ENCODE measurements around the gene NUF2. TPM values are rescaled to one million over a fixed set of nuclear protein-coding genes. Genes with fewer than 3 reads are reported as not detected.

The NUF2 gene
- total RNA-seq, 1 experiment from 2014 or later: 40.0 TPM

DNA sequence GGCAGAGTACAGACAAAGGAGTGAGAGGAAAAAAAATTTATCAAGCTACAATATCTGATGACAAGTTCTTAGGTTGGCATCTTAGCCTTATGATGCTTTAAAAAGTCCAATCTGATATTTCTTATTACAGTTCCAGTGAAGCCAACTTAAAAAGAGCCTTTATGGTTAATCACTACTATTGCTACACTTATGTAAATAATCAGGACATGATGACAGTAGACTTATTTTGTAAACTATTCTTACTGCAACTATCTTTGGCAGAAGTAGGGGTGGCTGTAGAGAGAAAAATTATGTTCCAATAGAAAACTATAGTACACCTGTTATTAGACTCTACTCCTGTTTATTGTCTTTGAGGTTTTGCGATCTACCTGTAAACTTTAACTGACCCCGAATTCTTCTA is 25.8 kb upstream of the NUF2 start:
- H3K36me3 Mint-ChIP-seq (ENCODE audit: insufficient read depth, unreplicated experiment): no peaks in the 10 kb centered on the region
- no peak overlapping the region for H3K4me3 Mint-ChIP-seq (ENCODE audit: unreplicated experiment)
- H3K4me1 Mint-ChIP-seq (ENCODE audit: low read depth, unreplicated experiment): peaks cover 16% of the 10 kb centered on the region
- Histone ChIP-seq H3K27me3 (replicated peaks; ENCODE audit: control insufficient read depth, insufficient read depth, low read length) (no peaks in the 10 kb centered on the region), H3K4me1 (peaks cover 17% of the 10 kb centered on the region), H3K9me3 (no peaks in the 10 kb centered on the region), H3K4me3 (ENCODE audit: low read depth, low read length) (no peak overlapping the region), H3K36me3 (ENCODE audit: control insufficient read depth, insufficient read depth, low read length) (no peaks in the 10 kb centered on the region)
- TF ChIP-seq, protein P1, sequence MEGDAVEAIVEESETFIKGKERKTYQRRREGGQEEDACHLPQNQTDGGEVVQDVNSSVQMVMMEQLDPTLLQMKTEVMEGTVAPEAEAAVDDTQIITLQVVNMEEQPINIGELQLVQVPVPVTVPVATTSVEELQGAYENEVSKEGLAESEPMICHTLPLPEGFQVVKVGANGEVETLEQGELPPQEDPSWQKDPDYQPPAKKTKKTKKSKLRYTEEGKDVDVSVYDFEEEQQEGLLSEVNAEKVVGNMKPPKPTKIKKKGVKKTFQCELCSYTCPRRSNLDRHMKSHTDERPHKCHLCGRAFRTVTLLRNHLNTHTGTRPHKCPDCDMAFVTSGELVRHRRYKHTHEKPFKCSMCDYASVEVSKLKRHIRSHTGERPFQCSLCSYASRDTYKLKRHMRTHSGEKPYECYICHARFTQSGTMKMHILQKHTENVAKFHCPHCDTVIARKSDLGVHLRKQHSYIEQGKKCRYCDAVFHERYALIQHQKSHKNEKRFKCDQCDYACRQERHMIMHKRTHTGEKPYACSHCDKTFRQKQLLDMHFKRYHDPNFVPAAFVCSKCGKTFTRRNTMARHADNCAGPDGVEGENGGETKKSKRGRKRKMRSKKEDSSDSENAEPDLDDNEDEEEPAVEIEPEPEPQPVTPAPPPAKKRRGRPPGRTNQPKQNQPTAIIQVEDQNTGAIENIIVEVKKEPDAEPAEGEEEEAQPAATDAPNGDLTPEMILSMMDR (IDR thresholded peaks at IDR 0.05; ENCODE audit: insufficient read depth in 1 of 2, low read depth in 1 of 2, low read length in 1 of 2, severe bottlenecking in 1 of 2, unreplicated experiment in 1 of 2): no peak
- ChIA-PET POLR2A (no interaction called here), CTCF (no interaction called here)
- H3K27me3 Mint-ChIP-seq (ENCODE audit: insufficient read depth, unreplicated experiment): no peaks in the 10 kb centered on the region
- DNase-seq: no peak
- H3K9me3 Mint-ChIP-seq (ENCODE audit: unreplicated experiment): peaks cover 21% of the 10 kb centered on the region
- no peak overlapping the region for H3K27ac Mint-ChIP-seq (ENCODE audit: unreplicated experiment)
- intact Hi-C loops (cut with micrococcal nuclease; ENCODE audit: unreplicated experiment): no loop called here
- BruUV-seq (replicated peaks): no TSS peak

DNA sequence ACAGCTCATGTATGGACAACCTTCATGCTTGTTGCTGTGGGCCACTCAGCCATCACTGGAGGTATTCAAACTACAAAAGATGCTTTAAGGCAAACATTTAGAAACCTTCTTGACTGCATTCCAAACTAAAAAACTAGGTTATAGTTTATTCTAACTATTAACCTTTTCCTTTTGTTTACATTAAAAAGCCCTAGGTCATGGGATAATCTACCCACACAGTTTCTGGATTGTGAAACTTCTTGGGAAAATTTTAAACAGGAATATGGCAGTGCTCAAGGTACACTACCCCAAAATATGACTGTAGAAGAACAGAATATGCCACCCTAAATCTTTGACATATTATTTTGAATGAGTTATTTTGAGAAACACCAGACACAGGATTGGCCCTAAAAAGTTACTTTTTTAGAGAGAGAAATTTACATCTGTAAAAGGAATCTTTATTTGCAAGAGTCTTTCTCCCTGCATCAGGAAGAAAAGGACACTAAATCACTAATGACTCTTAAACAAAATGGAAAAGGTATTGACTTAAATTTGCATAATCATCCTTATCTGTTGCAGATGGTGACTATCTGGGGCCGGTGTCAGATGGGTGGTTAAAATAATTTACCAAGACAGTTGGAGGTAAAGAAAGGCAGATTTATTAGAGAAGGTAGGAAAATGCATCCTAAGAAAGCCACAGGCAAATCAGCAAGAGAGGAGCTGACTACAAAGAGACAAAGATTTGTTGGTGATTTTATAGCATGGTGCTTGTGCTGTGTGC is 25.1 kb upstream of the NUF2 start:
- Mint-ChIP-seq H3K4me3 (ENCODE audit: unreplicated experiment) (no peak overlapping the region), H3K4me1 (ENCODE audit: low read depth, unreplicated experiment) (peaks cover 16% of the 10 kb centered on the region), H3K27ac (ENCODE audit: unreplicated experiment) (no peak overlapping the region), H3K9me3 (ENCODE audit: unreplicated experiment) (peaks cover 21% of the 10 kb centered on the region), H3K36me3 (ENCODE audit: insufficient read depth, unreplicated experiment) (no peaks in the 10 kb centered on the region), H3K27me3 (ENCODE audit: insufficient read depth, unreplicated experiment) (no peaks in the 10 kb centered on the region)
- Histone ChIP-seq H3K9me3 (no peaks in the 10 kb centered on the region), H3K36me3 (ENCODE audit: control insufficient read depth, insufficient read depth, low read length) (no peaks in the 10 kb centered on the region), H3K4me1 (peaks cover 17% of the 10 kb centered on the region), H3K4me3 (ENCODE audit: low read depth, low read length) (no peak overlapping the region), H3K27me3 (replicated peaks; ENCODE audit: control insufficient read depth, insufficient read depth, low read length) (no peaks in the 10 kb centered on the region)
- TF ChIP-seq, protein P1 (IDR thresholded peaks at IDR 0.05; ENCODE audit: insufficient read depth in 1 of 2, low read depth in 1 of 2, low read length in 1 of 2, severe bottlenecking in 1 of 2, unreplicated experiment in 1 of 2): no peak
- intact Hi-C loops (cut with micrococcal nuclease; ENCODE audit: unreplicated experiment): no loop called here
- no peak for DNase-seq
- CTCF ChIA-PET: no interaction called here
- BruUV-seq (replicated peaks): no TSS peak
- POLR2A ChIA-PET: no interaction called here

DNA sequence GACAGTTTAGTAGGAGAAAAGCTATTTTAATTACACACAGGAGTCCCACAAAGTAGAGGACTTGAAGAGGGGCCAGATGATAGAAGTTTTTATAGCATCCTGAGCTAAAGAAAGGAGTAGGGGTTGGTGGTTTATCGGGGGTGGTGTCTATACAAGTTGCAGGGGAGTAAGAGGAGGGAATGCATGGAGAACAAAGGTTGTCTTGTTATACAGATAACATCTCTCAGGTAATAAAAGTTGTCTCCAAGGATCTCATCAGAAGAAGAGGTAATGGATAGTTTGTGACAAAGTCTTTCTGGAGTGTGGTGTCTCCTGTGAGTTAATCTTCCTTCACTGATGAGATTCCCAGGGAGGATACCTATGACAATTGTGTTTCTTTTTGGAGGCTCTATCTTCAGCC is 23.4 kb upstream of the NUF2 start:
- TF ChIP-seq, protein P1 (IDR thresholded peaks at IDR 0.05; ENCODE audit: insufficient read depth in 1 of 2, low read depth in 1 of 2, low read length in 1 of 2, severe bottlenecking in 1 of 2, unreplicated experiment in 1 of 2): no peak
- DNase-seq: no peak
- Mint-ChIP-seq H3K27me3 (ENCODE audit: insufficient read depth, unreplicated experiment) (no peaks in the 10 kb centered on the region), H3K27ac (ENCODE audit: unreplicated experiment) (no peak overlapping the region), H3K4me3 (ENCODE audit: unreplicated experiment) (no peak overlapping the region), H3K4me1 (ENCODE audit: low read depth, unreplicated experiment) (peaks cover 16% of the 10 kb centered on the region), H3K9me3 (ENCODE audit: unreplicated experiment) (peaks cover 14% of the 10 kb centered on the region), H3K36me3 (ENCODE audit: insufficient read depth, unreplicated experiment) (no peaks in the 10 kb centered on the region)
- Histone ChIP-seq H3K36me3 (ENCODE audit: control insufficient read depth, insufficient read depth, low read length) (no peaks in the 10 kb centered on the region), H3K4me1 (peaks cover 17% of the 10 kb centered on the region), H3K9me3 (no peaks in the 10 kb centered on the region), H3K27me3 (replicated peaks; ENCODE audit: control insufficient read depth, insufficient read depth, low read length) (no peaks in the 10 kb centered on the region), H3K4me3 (ENCODE audit: low read depth, low read length) (no peak overlapping the region)
- ChIA-PET CTCF (no interaction called here), POLR2A (no interaction called here)
- intact Hi-C loops (cut with micrococcal nuclease; ENCODE audit: unreplicated experiment): no loop called here
- BruUV-seq (replicated peaks): no TSS peak
